ENCODE data around the gene NRTN. TPM values are rescaled to one million over a fixed set of nuclear protein-coding genes. Genes with fewer than 3 reads are reported as not detected.

NRTN gene
- polyA plus RNA-seq, 1 donor from 2014 or later: 0.62 TPM

DNA sequence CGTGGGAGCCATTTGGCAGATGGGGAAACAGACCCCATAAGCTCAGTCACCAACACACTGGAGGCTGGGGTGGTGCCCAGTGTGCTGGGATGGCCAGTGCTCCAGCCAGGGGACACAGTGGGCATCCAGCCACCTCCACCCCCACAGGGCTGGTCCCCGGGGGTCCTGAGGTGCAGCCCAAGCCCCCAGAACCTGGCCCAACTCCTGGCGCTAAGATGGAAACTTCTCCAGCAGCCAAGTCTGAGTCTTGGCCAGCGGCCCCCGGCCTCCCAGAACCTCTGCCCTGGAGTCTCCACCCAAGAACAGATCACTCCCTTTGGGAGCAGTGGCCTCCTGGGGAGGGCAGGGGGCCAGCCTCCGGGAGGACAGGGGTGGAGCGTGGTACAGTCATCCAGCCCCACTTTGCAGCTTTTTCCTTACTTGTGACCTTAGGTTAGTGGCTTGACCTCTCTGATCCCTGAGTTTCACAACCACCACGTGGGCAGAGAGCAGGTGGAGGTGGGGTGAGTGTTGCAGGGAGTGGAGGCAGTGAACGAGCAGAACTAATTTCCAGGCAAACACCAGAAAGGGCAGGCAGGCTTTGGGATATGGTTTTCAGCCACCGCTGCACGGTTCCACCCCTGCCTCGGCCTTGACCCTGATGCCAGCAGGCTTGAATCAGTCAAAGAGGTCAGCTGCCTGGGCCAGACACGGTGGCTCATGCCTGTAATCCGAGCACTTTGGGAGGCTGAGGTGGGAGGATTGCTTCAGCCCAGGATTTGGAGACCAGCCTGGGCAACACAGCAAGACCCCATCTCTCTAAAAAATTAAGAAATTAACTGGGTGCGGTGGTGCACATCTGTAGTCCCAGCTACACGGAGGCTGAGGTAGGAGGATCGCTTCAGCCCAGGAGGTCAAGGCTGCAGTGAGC lies 4.3 kb upstream of the NRTN start:
- H3K27ac ChIP-seq (ENCODE audit: low read length): no peak overlapping the region
- H3K79me2 ChIP-seq (replicated peaks; ENCODE audit: insufficient read depth, low read length): no peaks in the 10 kb centered on the region
- peaks cover 19% of the 10 kb centered on the region for H3K27me3 ChIP-seq (ENCODE audit: insufficient read depth, low read depth, low read length)
- H4K20me1 ChIP-seq (ENCODE audit: insufficient read depth): no peaks in the 10 kb centered on the region
- no peak overlapping the region for H3K9ac ChIP-seq (ENCODE audit: low read length)
- no peak overlapping the region for H3K4me2 ChIP-seq (ENCODE audit: low read length)
- TF ChIP-seq RAD21 (conservative IDR thresholded peaks at IDR 0.05) (no peak), SMC3 (conservative IDR thresholded peaks at IDR 0.05; ENCODE audit: poor library complexity) (no peak), MXI1 (conservative IDR thresholded peaks at IDR 0.05; ENCODE audit: poor library complexity, severe bottlenecking) (no peak), EZH2 (IDR thresholded peaks at IDR 0.05; ENCODE audit: borderline replicate concordance, insufficient read depth, low read length, poor library complexity, severe bottlenecking) (no peak), TAF1 (IDR thresholded peaks at IDR 0.05; ENCODE audit: low read depth) (no peak), POLR2AphosphoS5 (IDR thresholded peaks at IDR 0.05) (no peak), EP300 (conservative IDR thresholded peaks at IDR 0.05; ENCODE audit: poor library complexity, severe bottlenecking) (no peak), REST (IDR thresholded peaks at IDR 0.05; ENCODE audit: borderline replicate concordance) (no peak)
- TF ChIP-seq, protein P1, sequence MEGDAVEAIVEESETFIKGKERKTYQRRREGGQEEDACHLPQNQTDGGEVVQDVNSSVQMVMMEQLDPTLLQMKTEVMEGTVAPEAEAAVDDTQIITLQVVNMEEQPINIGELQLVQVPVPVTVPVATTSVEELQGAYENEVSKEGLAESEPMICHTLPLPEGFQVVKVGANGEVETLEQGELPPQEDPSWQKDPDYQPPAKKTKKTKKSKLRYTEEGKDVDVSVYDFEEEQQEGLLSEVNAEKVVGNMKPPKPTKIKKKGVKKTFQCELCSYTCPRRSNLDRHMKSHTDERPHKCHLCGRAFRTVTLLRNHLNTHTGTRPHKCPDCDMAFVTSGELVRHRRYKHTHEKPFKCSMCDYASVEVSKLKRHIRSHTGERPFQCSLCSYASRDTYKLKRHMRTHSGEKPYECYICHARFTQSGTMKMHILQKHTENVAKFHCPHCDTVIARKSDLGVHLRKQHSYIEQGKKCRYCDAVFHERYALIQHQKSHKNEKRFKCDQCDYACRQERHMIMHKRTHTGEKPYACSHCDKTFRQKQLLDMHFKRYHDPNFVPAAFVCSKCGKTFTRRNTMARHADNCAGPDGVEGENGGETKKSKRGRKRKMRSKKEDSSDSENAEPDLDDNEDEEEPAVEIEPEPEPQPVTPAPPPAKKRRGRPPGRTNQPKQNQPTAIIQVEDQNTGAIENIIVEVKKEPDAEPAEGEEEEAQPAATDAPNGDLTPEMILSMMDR (IDR thresholded peaks at IDR 0.05; ENCODE audit: poor library complexity, severe bottlenecking): no peak
- no peaks in the 10 kb centered on the region for H3F3A ChIP-seq (ENCODE audit: insufficient read depth, low read length, poor library complexity, severe bottlenecking)
- H3K36me3 ChIP-seq (ENCODE audit: insufficient read depth, low read length): no peaks in the 10 kb centered on the region
- no peak overlapping the region for H2AFZ ChIP-seq (ENCODE audit: low read depth, low read length)
- no peaks in the 10 kb centered on the region for H3K9me2 ChIP-seq (ENCODE audit: insufficient read depth, low read length)
- no peak overlapping the region for H3K4me3 ChIP-seq (ENCODE audit: low read length)
- H3K9me3 ChIP-seq (ENCODE audit: low read length): no peaks in the 10 kb centered on the region

GRCh38 chr19:5801796-5802619 lies 2.9 kb upstream of the NRTN start:
- Histone ChIP-seq H3K4me2 (ENCODE audit: low read length) (no peak overlapping the region), H3K36me3 (ENCODE audit: insufficient read depth, low read length) (no peaks in the 10 kb centered on the region), H3K27me3 (ENCODE audit: insufficient read depth, low read depth, low read length) (peaks cover 32% of the 10 kb centered on the region), H3K9me3 (ENCODE audit: low read length) (no peaks in the 10 kb centered on the region), H3F3A (ENCODE audit: insufficient read depth, low read length, poor library complexity, severe bottlenecking) (no peaks in the 10 kb centered on the region), H3K79me2 (replicated peaks; ENCODE audit: insufficient read depth, low read length) (no peaks in the 10 kb centered on the region), H2AFZ (ENCODE audit: low read depth, low read length) (no peak overlapping the region), H3K9me2 (ENCODE audit: insufficient read depth, low read length) (no peaks in the 10 kb centered on the region), H3K9ac (ENCODE audit: low read length) (no peak overlapping the region), H3K27ac (ENCODE audit: low read length) (no peak overlapping the region), H4K20me1 (ENCODE audit: insufficient read depth) (no peaks in the 10 kb centered on the region), H3K4me3 (ENCODE audit: low read length) (no peak overlapping the region)
- peak; percentile 43 for TF ChIP-seq MXI1 (conservative IDR thresholded peaks at IDR 0.05; ENCODE audit: poor library complexity, severe bottlenecking)
- TF ChIP-seq EP300 (conservative IDR thresholded peaks at IDR 0.05; ENCODE audit: poor library complexity, severe bottlenecking): no peak
